ENCODE data around the gene INPP5A. TPM values are rescaled to one million over a fixed set of nuclear protein-coding genes. Genes with fewer than 3 reads are reported as not detected.

Gene INPP5A
- total RNA-seq, 1 experiment from 2014 or later: 12.3 TPM

- Histone ChIP-seq H3K27me3 (ENCODE audit: insufficient read depth, low read length) (no peaks in the 10 kb centered on the region), H3K36me3 (ENCODE audit: control insufficient read depth in 1 of 2, insufficient read depth in 2 of 2, low read length in 2 of 2) (no peaks in the 10 kb centered on the region), H3K9ac (ENCODE audit: low read length) (no peak overlapping the region), H3K4me3 (replicated peaks in 1 of 2; ENCODE audit: low read depth in 1 of 2, low read length in 2 of 2) (no peak overlapping the region), H3K4me2 (ENCODE audit: low read length) (no peak overlapping the region), H3K4me1 (ENCODE audit: control insufficient read depth in 1 of 2, insufficient read depth in 2 of 2, low read length in 2 of 2) (no peaks in the 10 kb centered on the region), H3K9me2 (ENCODE audit: insufficient read depth) (no peaks in the 10 kb centered on the region), H3K79me2 (ENCODE audit: insufficient read depth, low read length) (no peaks in the 10 kb centered on the region), H2AFZ (ENCODE audit: low read depth, low read length, poor library complexity, severe bottlenecking) (no peak overlapping the region), H3K27ac (ENCODE audit: low read depth, low read length) (no peak overlapping the region), H4K20me1 (ENCODE audit: insufficient read depth) (no peaks in the 10 kb centered on the region), H3K9me3 (ENCODE audit: control insufficient read depth in 1 of 2, insufficient read depth in 1 of 2, low read depth in 1 of 2, low read length in 2 of 2) (no peaks in the 10 kb centered on the region)
- ChIA-PET POLR2A (no interaction called here), CTCF (no interaction called here), RAD21 (ENCODE audit: low non-redundant PET in 1 of 2, low total read pairs in 2 of 2, uncharacterized antibody in 2 of 2, unreplicated experiment in 2 of 2) (no interaction called here)
- DNase-seq (ENCODE audit: low read depth, low spot score) (no peak), ATAC-seq (no peak)
- intact Hi-C loops (cut with micrococcal nuclease): no loop called here
- BruUV-seq (replicated peaks): no TSS peak
- TF ChIP-seq CEBPB (IDR thresholded peaks at IDR 0.05; ENCODE audit: low read depth) (no peak), ELF1 (IDR thresholded peaks at IDR 0.05; ENCODE audit: borderline replicate concordance, low read depth) (no peak), SIN3A (IDR thresholded peaks at IDR 0.05; ENCODE audit: low read depth) (no peak), EZH2 (IDR thresholded peaks at IDR 0.05) (no peak), SRF (IDR thresholded peaks at IDR 0.05; ENCODE audit: low read depth) (no peak), POLR2AphosphoS5 (IDR thresholded peaks at IDR 0.05; ENCODE audit: low read depth, low read length) (no peak), FOSL1 (IDR thresholded peaks at IDR 0.05; ENCODE audit: low read depth) (no peak), EGR1 (IDR thresholded peaks at IDR 0.05; ENCODE audit: low read depth) (no peak), POLR2A (IDR thresholded peaks at IDR 0.05; ENCODE audit: borderline replicate concordance, extremely low read depth, insufficient read depth, insufficient read length) (no peak), EZH2phosphoT487 (IDR thresholded peaks at IDR 0.05; ENCODE audit: borderline replicate concordance) (no peak), TCF7L2 (IDR thresholded peaks at IDR 0.05; ENCODE audit: borderline replicate concordance, extremely low read depth, insufficient read depth, insufficient read length) (no peak), CBX3 (IDR thresholded peaks at IDR 0.05; ENCODE audit: low read depth) (no peak), ZFX (IDR thresholded peaks at IDR 0.05) (no peak), YY1 (IDR thresholded peaks at IDR 0.05; ENCODE audit: extremely low read depth, insufficient replicate concordance, low read depth, low read length) (no peak), RAD21 (IDR thresholded peaks at IDR 0.05; ENCODE audit: low read depth) (no peak)
- TF ChIP-seq, protein P1, sequence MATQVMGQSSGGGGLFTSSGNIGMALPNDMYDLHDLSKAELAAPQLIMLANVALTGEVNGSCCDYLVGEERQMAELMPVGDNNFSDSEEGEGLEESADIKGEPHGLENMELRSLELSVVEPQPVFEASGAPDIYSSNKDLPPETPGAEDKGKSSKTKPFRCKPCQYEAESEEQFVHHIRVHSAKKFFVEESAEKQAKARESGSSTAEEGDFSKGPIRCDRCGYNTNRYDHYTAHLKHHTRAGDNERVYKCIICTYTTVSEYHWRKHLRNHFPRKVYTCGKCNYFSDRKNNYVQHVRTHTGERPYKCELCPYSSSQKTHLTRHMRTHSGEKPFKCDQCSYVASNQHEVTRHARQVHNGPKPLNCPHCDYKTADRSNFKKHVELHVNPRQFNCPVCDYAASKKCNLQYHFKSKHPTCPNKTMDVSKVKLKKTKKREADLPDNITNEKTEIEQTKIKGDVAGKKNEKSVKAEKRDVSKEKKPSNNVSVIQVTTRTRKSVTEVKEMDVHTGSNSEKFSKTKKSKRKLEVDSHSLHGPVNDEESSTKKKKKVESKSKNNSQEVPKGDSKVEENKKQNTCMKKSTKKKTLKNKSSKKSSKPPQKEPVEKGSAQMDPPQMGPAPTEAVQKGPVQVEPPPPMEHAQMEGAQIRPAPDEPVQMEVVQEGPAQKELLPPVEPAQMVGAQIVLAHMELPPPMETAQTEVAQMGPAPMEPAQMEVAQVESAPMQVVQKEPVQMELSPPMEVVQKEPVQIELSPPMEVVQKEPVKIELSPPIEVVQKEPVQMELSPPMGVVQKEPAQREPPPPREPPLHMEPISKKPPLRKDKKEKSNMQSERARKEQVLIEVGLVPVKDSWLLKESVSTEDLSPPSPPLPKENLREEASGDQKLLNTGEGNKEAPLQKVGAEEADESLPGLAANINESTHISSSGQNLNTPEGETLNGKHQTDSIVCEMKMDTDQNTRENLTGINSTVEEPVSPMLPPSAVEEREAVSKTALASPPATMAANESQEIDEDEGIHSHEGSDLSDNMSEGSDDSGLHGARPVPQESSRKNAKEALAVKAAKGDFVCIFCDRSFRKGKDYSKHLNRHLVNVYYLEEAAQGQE (IDR thresholded peaks at IDR 0.05; ENCODE audit: low read depth): no peak
- TF ChIP-seq, protein P2, sequence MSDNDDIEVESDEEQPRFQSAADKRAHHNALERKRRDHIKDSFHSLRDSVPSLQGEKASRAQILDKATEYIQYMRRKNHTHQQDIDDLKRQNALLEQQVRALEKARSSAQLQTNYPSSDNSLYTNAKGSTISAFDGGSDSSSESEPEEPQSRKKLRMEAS (IDR thresholded peaks at IDR 0.05): no peak
Observed at GRCh38 chr10:132787495-132788179, 250.1 kb downstream of the INPP5A start.
